BLaER1 treated with 17β-estradiol and CSF1 and Interleukin-3, amounts not matched to agents 10 nM and 100 nM (cell line): Measurements from ENCODE around the gene NANOS2.
A peak's percentile ranks its signal among the peaks of the same experiment; 100 is the strongest.

Experiments used
- H3K27ac ChIP-seq, 11 experiments: shearing (Covaris generic); formaldehyde crosslinking; 2 replicates each; pipeline ENCODE4 v1.8.1; 2022
- H3K27me3 ChIP-seq, 11 experiments: shearing (Covaris generic); formaldehyde crosslinking; 2 replicates each; pipeline ENCODE4 v1.8.1; 2022
- H3K36me3 ChIP-seq, 11 experiments: shearing (Covaris generic); formaldehyde crosslinking; 2 replicates each; pipeline ENCODE4 v1.8.1; 2022
- H3K4me1 ChIP-seq, 10 experiments: shearing (Covaris generic); formaldehyde crosslinking; 2 replicates each; pipeline ENCODE4 v1.8.1; 2022
- H3K4me2 ChIP-seq, 11 experiments: shearing (Covaris generic); formaldehyde crosslinking; 2 replicates each; pipeline ENCODE4 v1.8.1; 2022
- H3K4me3 ChIP-seq, 10 experiments: shearing (Covaris generic); formaldehyde crosslinking; 2 replicates each; pipeline ENCODE4 v1.8.1; 2022
- H3K9ac ChIP-seq, 11 experiments: shearing (Covaris generic); formaldehyde crosslinking; 2 replicates each; pipeline ENCODE4 v1.8.1; 2022
- H3K9me3 ChIP-seq, 11 experiments: shearing (Covaris generic); formaldehyde crosslinking; replicated peaks in 1 of 11; 2 replicates each; pipeline ENCODE4 v1.8.1; 2022
- H4K20me1 ChIP-seq, 11 experiments: shearing (Covaris generic); formaldehyde crosslinking; 2 replicates each; pipeline ENCODE4 v1.8.1; 2022
- Cebpa-rat ChIP-seq, 11 experiments: shearing (Covaris generic); IDR thresholded peaks; 2 replicates each; pipeline ENCODE4 v1.8.1; 2022

Gene NANOS2

GRCh38 chr19:45919678-45920077 lies 5.1 kb upstream of the NANOS2 start:
- Histone ChIP-seq H3K4me1 (0 out of 20 replicates have a peak, but pooled peaks cover 0 to 4% (median 0%) of the 10 kb centered on the region in 10 experiments), H3K4me3 (no peak overlapping the region), H3K27me3 (no peaks in the 10 kb centered on the region), H3K9me3 (peaks cover 0 to 4% (median 0%) of the 10 kb centered on the region in 11 experiments; a peak in 1 of 22 replicates), H3K36me3 (no peaks in the 10 kb centered on the region), H4K20me1 (no peaks in the 10 kb centered on the region; a peak in 1 of 22 replicates), H3K27ac (no peak overlapping the region), H3K9ac (no peak overlapping the region), H3K4me2 (no peak overlapping the region)
- no peak for TF ChIP-seq Cebpa-rat (IDR thresholded peaks at IDR 0.05)

DNA sequence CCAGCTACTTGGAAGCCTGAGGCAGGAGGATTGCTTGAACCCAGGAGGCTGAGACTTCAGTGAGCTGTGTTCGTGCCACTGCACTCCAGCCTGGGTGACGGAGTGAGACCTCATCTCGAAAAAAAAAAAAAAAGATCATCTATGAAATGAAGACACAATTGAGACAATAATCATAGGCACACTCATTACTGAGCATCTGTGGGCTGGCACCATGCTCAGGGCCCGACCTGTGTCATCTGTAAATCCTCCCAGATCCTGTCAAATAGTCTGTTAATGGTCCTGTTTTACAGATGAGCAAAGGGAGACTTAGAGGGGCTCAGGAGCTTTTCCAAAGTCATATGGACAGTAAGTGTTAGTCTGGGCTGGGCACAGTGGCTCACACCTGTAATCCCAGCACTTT lies 4.1 kb upstream of the NANOS2 start:
- H3K4me1 ChIP-seq, result 0 out of 20 replicates have a peak, but pooled peaks cover 0 to 4% (median 0%) of the 10 kb centered on the region in 10 experiments
- H3K4me2 ChIP-seq, result no peak overlapping the region
- H3K4me3 ChIP-seq, result no peak overlapping the region
- no peak overlapping the region for H3K9ac ChIP-seq
- H3K27ac ChIP-seq, result no peak overlapping the region
- TF ChIP-seq Cebpa-rat (IDR thresholded peaks at IDR 0.05), result no peak
- no peaks in the 10 kb centered on the region for H3K27me3 ChIP-seq
- H3K36me3 ChIP-seq, result no peaks in the 10 kb centered on the region
- H4K20me1 ChIP-seq, result no peaks in the 10 kb centered on the region; a peak in 1 of 22 replicates
- H3K9me3 ChIP-seq, result no peaks in the 10 kb centered on the region

DNA sequence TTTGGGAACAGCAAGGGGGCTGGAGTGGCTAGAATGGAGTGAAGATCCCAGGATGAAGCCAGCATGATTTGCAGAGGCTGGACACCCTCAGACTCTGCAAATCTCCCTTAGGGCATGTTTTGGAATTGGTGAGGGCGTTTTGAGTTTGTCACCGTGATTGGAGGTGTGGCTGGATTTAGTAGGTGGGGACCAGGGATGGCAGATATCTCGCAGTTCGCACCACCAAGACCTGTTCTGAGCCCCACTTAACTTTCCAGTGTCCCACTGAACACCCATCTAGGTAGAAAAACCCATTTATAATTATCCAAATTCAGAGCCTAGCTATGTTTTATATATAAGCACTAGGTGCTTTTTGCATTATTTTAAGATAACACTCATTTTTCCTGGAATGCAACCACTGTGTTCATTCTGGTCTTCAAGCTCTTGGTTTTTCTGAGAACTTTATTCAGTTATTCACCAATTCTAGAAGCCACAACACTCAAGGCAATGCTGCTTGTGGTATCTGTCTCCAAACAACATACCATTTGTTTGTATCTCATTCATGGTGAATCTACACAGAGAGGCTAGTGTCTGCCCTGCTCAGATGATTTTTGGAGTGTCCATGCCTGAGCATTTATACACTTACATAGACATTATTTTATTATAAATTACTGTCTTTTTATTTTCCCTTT lies 3.0 kb upstream of the NANOS2 start:
- peaks cover 0 to 8% (median 0%) of the 10 kb centered on the region in 10 experiments; a peak in 1 of 20 replicates for H3K4me1 ChIP-seq
- H3K4me3 ChIP-seq, result no peak overlapping the region
- no peaks in the 10 kb centered on the region; a peak in 1 of 22 replicates for H4K20me1 ChIP-seq
- no peaks in the 10 kb centered on the region for H3K27me3 ChIP-seq
- no peaks in the 10 kb centered on the region for H3K36me3 ChIP-seq
- H3K9ac ChIP-seq, result no peak overlapping the region
- TF ChIP-seq Cebpa-rat (IDR thresholded peaks at IDR 0.05), result no peak
- no peak overlapping the region for H3K4me2 ChIP-seq
- H3K9me3 ChIP-seq, result peaks cover 0 to 4% (median 0%) of the 10 kb centered on the region in 11 experiments; a peak in 2 of 22 replicates
- no peak overlapping the region for H3K27ac ChIP-seq

DNA sequence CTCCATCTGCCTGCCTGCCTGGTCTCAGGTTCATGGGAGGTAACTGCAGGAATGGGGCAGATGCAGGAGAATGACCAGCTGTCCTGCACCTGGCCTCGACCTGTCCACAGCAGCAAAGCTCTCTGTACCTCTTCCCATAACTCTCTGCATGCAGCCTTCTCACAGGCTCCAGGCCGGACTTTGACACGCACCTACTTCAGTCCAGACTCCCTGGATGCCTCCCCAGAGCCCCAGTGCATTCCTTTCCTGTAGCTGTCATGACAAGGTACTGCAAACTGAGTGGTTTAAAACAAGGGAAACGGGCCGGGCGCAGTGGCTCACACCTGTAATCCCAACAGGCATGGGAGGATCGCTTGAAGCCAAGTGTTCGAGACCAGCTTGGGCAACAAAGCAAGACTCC lies 3.3 kb downstream of the NANOS2 start:
- Histone ChIP-seq H3K9ac (no peak overlapping the region), H4K20me1 (no peaks in the 10 kb centered on the region), H3K4me1 (peaks cover 0 to 8% (median 0%) of the 10 kb centered on the region in 10 experiments; a peak in 1 of 20 replicates), H3K4me2 (no peak overlapping the region), H3K4me3 (no peak overlapping the region), H3K36me3 (no peaks in the 10 kb centered on the region), H3K9me3 (peaks cover 0 to 6% (median 0%) of the 10 kb centered on the region in 11 experiments; a peak in 2 of 22 replicates), H3K27me3 (no peaks in the 10 kb centered on the region), H3K27ac (no peak overlapping the region)
- no peak for TF ChIP-seq Cebpa-rat (IDR thresholded peaks at IDR 0.05)

- Histone ChIP-seq H3K9me3 (peaks cover 0 to 6% (median 0%) of the 10 kb centered on the region in 11 experiments; a peak in 2 of 22 replicates), H4K20me1 (no peaks in the 10 kb centered on the region), H3K9ac (no peak overlapping the region), H3K36me3 (no peaks in the 10 kb centered on the region), H3K27ac (no peak overlapping the region), H3K4me2 (no peak overlapping the region), H3K4me1 (peaks cover 0 to 8% (median 0%) of the 10 kb centered on the region in 10 experiments; a peak in 1 of 20 replicates), H3K4me3 (no peak overlapping the region), H3K27me3 (no peaks in the 10 kb centered on the region)
- no peak for TF ChIP-seq Cebpa-rat (IDR thresholded peaks at IDR 0.05)
Measured at GRCh38 chr19:45908956-45909355, 5.6 kb downstream of the NANOS2 start.

DNA sequence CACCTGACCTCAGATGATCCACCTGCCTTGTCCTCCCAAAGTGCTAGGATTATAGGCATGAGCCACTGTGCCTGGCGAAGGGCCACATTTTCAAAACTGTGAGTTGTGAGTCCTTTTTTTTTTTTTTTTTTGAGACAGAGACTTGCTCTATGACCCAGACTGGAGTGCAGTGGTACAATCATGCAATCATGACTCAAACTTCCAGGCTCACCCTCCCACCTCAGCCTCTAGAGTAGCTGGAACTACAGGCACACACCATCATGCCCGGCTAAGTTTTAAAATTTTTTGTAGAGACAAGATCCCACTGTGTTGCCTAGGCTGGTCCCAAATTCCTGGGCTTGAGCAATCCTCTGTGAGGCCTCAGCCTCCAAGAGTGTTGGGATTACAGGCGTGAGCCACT lies 8.4 kb downstream of the NANOS2 start:
- H3K4me2 ChIP-seq, result no peak overlapping the region
- no peak overlapping the region for H3K27ac ChIP-seq
- H3K9ac ChIP-seq, result no peak overlapping the region
- H3K4me3 ChIP-seq, result no peak overlapping the region
- no peak for TF ChIP-seq Cebpa-rat (IDR thresholded peaks at IDR 0.05)
- no peaks in the 10 kb centered on the region for H3K27me3 ChIP-seq
- H3K36me3 ChIP-seq, result peaks cover 0 to 2% (median 0%) of the 10 kb centered on the region in 11 experiments; a peak in 6 of 22 replicates
- peaks cover 9 to 12% (median 11%) of the 10 kb centered on the region in 10 experiments for H3K4me1 ChIP-seq
- peaks cover 1 to 3% (median 3%) of the 10 kb centered on the region in 11 experiments; a peak in 20 of 22 replicates for H4K20me1 ChIP-seq
- H3K9me3 ChIP-seq, result no peaks in the 10 kb centered on the region

GRCh38 chr19:45905011-45905410 lies 9.6 kb downstream of the NANOS2 start:
- H3K27ac ChIP-seq, result no peak overlapping the region
- peaks cover 16 to 24% (median 22%) of the 10 kb centered on the region in 10 experiments for H3K4me1 ChIP-seq
- no peak overlapping the region for H3K4me3 ChIP-seq
- H3K27me3 ChIP-seq, result no peaks in the 10 kb centered on the region
- no peaks in the 10 kb centered on the region for H3K9me3 ChIP-seq
- H4K20me1 ChIP-seq, result peaks cover 8 to 16% (median 15%) of the 10 kb centered on the region in 11 experiments; a peak in 20 of 22 replicates
- no peak overlapping the region for H3K9ac ChIP-seq
- no peak overlapping the region for H3K4me2 ChIP-seq
- no peak for TF ChIP-seq Cebpa-rat (IDR thresholded peaks at IDR 0.05)
- peaks cover 2 to 14% (median 5%) of the 10 kb centered on the region in 11 experiments; a peak in 18 of 22 replicates for H3K36me3 ChIP-seq

GRCh38 chr19:45902651-45903625 lies 11.6 kb downstream of the NANOS2 start:
- Histone ChIP-seq H3K9me3 (no peaks in the 10 kb centered on the region), H3K4me3 (peak overlapping the region; percentile 72 to 95 (median 88)), H3K27me3 (no peaks in the 10 kb centered on the region), H3K27ac (peak overlapping the region; percentile 30 to 91 (median 79); a peak in 20 of 22 replicates), H3K4me2 (peak overlapping the region; percentile 80 to 98 (median 91)), H4K20me1 (peaks cover 8 to 36% (median 34%) of the 10 kb centered on the region in 11 experiments; a peak in 20 of 22 replicates), H3K4me1 (peaks cover 20 to 42% (median 25%) of the 10 kb centered on the region in 10 experiments), H3K9ac (peak overlapping the region; percentile 78 to 90 (median 85)), H3K36me3 (peaks cover 22 to 35% (median 26%) of the 10 kb centered on the region in 11 experiments)
- TF ChIP-seq Cebpa-rat (IDR thresholded peaks at IDR 0.05), result no peak
